ENCODE measurements around the gene ERC1. TPM values are rescaled to one million over a fixed set of nuclear protein-coding genes. Genes with fewer than 3 reads are reported as not detected.
"Not testable (repeated sequence)": the region's sequence is repeated elsewhere in the genome, so short reads cannot be mapped to it uniquely, and the experiment has no call there.

Gene ERC1
- total RNA-seq, 6 experiments from 2014 or later = 44.1 to 48.9 (median 47.9) TPM

DNA sequence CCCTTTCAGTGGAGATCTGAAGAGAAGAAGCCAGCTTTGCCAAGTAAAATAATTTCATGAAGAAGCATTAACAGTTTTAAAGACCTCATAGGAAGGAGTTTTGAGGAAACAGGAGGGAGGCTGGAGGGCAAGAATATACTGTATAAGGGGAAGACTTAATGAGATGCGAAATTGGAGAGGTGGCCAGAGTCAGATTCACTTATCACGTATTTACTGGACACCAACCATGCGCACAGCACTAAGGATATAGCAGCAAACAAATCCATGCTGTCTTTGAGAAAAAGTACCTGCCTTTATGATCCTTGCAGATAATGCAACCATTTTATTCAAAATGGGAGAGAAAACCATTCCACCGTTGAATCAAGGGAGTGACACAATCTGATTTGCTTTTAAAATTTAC lies 100.3 kb downstream of the ERC1 start:
- Mint-ChIP-seq H3K4me1 (ENCODE audit: low read depth) (peaks cover 23% of the 10 kb centered on the region), H3K36me3 (ENCODE audit: low read depth) (no peaks in the 10 kb centered on the region), H3K27ac (peak overlapping the region; percentile 2; the same call in 1 of the 2 replicates), H3K9me3 (no peaks in the 10 kb centered on the region), H3K4me3 (no peak overlapping the region), H3K27me3 (ENCODE audit: insufficient read depth) (no peaks in the 10 kb centered on the region)
- TF ChIP-seq, protein P1, sequence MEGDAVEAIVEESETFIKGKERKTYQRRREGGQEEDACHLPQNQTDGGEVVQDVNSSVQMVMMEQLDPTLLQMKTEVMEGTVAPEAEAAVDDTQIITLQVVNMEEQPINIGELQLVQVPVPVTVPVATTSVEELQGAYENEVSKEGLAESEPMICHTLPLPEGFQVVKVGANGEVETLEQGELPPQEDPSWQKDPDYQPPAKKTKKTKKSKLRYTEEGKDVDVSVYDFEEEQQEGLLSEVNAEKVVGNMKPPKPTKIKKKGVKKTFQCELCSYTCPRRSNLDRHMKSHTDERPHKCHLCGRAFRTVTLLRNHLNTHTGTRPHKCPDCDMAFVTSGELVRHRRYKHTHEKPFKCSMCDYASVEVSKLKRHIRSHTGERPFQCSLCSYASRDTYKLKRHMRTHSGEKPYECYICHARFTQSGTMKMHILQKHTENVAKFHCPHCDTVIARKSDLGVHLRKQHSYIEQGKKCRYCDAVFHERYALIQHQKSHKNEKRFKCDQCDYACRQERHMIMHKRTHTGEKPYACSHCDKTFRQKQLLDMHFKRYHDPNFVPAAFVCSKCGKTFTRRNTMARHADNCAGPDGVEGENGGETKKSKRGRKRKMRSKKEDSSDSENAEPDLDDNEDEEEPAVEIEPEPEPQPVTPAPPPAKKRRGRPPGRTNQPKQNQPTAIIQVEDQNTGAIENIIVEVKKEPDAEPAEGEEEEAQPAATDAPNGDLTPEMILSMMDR (IDR thresholded peaks at IDR 0.05) = no peak
- DNase-seq = no peak

DNA sequence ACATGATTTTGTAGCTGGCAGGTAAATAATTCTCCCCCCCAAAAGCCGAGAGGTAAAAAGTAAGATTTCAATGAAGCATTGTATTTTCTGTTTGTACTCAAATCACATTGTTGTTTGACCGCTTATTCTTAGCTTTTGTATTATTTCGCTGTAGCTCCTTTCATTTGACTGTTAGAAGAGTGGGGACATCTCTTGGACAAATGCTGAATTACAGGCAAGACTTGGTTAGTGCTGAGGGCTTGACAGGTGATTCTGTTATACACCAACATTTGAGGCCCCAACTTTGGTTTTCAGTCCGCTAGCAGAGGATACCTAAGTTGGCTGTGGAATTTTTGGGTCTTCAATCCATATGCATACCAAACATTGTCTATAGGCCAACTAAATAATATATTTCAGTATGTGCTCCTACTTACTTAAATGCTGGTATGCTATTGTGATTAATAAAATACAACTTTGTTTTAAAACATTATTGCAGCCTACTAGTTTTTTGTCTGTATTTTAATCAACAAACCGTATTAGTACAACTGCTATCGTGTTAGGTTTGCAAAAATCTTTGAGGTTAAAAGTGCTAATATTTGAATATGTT lies 102.2 kb downstream of the ERC1 start:
- Mint-ChIP-seq H3K36me3 (ENCODE audit: low read depth) (no peaks in the 10 kb centered on the region), H3K9me3 (no peaks in the 10 kb centered on the region), H3K27ac (peak overlapping the region; percentile 53), H3K4me3 (no peak overlapping the region), H3K27me3 (ENCODE audit: insufficient read depth) (no peaks in the 10 kb centered on the region; the same call in 1 of the 2 replicates), H3K4me1 (ENCODE audit: low read depth) (peaks cover 26% of the 10 kb centered on the region)
- TF ChIP-seq, protein P1 (IDR thresholded peaks at IDR 0.05) = peak; percentile 80
- DNase-seq = peak; percentile 53

DNA sequence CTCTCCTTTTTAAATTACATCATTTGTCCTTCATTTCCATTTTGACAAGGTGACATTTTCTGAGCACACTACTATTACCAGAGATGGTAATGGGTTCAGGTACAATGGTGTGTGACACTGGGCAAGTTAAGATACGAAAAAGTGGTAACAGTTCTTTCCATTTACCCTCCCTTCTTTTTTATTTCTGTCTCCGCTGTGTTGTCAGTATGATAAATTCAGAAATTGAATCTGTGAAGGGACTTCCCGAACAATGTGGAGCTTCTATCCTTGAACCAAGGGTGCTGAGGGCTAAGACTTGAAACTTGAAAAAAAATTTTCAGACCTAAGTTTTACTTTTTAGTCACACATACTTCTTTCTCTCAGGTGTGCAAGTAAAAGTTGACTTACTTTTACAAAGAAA lies 103.7 kb downstream of the ERC1 start:
- peaks cover 32% of the 10 kb centered on the region for H3K4me1 Mint-ChIP-seq (ENCODE audit: low read depth)
- no peaks in the 10 kb centered on the region for H3K36me3 Mint-ChIP-seq (ENCODE audit: low read depth)
- TF ChIP-seq, protein P1 (IDR thresholded peaks at IDR 0.05) = no peak
- no peak overlapping the region for H3K27ac Mint-ChIP-seq
- no peaks in the 10 kb centered on the region for H3K9me3 Mint-ChIP-seq
- no peak for DNase-seq
- H3K4me3 Mint-ChIP-seq = no peak overlapping the region
- H3K27me3 Mint-ChIP-seq (ENCODE audit: insufficient read depth) = no peaks in the 10 kb centered on the region; the same call in 1 of the 2 replicates

DNA sequence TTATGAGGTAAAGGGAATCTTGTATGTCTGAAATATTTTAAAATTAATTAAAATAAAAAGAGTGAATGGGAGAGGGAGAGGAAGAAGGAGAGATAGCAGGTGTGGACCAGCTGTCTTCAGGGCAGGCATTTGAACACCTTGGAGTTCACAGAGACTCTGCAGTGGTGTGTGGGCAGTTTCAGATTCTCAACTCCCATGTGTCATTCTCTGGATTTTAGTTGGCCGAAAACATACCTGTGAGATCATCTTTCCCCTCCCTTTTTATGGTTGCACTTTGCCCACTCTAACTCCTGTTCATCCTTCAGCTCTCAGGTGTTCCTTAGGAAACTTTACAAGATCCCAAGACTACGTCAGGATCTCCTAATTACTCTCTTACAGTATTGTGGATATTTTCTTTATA lies 108.1 kb downstream of the ERC1 start:
- Mint-ChIP-seq H3K9me3 (no peaks in the 10 kb centered on the region), H3K27me3 (ENCODE audit: insufficient read depth) (no peaks in the 10 kb centered on the region; the same call in 1 of the 2 replicates), H3K4me1 (ENCODE audit: low read depth) (peaks cover 34% of the 10 kb centered on the region), H3K27ac (no peak overlapping the region), H3K36me3 (ENCODE audit: low read depth) (0 out of 2 replicates have a peak, but pooled peaks cover 5% of the 10 kb centered on the region), H3K4me3 (no peak overlapping the region)
- no peak for DNase-seq
- TF ChIP-seq, protein P1 (IDR thresholded peaks at IDR 0.05) = no peak

DNA sequence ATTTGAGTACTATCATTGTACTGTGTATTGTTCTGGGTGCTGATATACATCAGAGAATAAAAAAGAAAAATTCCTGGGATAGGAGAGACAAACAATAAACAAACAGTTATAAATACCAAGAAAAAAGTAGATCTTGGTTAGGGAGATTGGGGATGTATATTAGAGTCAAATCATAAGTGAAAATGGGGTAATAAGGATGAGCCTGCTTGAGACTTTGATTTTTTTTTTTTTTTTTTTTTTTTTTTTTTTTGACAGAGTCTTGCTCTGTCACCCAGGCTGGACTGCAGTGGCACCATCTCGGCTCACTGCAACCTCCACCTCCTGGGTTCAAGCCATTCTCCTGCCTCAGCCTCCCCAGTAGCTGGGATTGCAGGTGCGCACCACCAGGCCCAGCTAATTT lies 108.6 kb downstream of the ERC1 start:
- not testable (repeated sequence) for H3K36me3 Mint-ChIP-seq (ENCODE audit: low read depth); H3K4me3 Mint-ChIP-seq; H3K27me3 Mint-ChIP-seq (ENCODE audit: insufficient read depth); H3K27ac Mint-ChIP-seq; H3K9me3 Mint-ChIP-seq; DNase-seq
- peaks cover 36% of the 10 kb centered on the region for H3K4me1 Mint-ChIP-seq (ENCODE audit: low read depth)

DNA sequence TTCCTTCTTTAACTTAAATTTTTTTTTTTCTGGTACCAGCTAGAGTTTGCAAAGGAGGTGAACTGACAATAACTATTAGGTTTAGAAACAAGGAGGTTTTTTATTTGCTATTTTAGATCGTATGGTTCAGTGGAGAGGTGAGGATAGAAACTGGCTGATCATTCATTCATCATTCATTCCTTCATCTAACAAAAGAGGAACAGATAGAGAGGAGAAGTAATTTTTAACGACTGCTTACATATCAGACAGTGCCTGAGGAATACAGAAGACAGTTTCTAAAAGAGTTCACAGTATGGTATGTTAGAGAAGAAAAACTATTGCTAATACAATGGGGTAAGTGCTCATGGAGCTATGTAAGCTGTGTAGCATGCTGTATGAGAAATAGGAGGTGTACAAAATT lies 111.1 kb downstream of the ERC1 start:
- Mint-ChIP-seq H3K9me3 (no peaks in the 10 kb centered on the region), H3K27me3 (ENCODE audit: insufficient read depth) (no peaks in the 10 kb centered on the region; the same call in 1 of the 2 replicates), H3K36me3 (ENCODE audit: low read depth) (peaks cover 8% of the 10 kb centered on the region; the same call in 1 of the 2 replicates), H3K4me3 (no peak overlapping the region), H3K27ac (no peak overlapping the region), H3K4me1 (ENCODE audit: low read depth) (peaks cover 38% of the 10 kb centered on the region)
- TF ChIP-seq, protein P1 (IDR thresholded peaks at IDR 0.05) = no peak
- no peak for DNase-seq

Measured in HFFc6 (cell line).